ENCODE results near the gene TMEM164.

Gene TMEM164

GRCh38 chrX:110038900-110039299 lies 36.0 kb downstream of the TMEM164 start:
- peaks cover 3% of the 10 kb centered on the region for H3K27me3 ChIP-seq (ENCODE audit: insufficient read depth, poor library complexity, severe bottlenecking)
- no peak for DNase-seq (ENCODE audit: low read depth in 1 of 2, low spot score in 1 of 2)
- H3K27ac ChIP-seq (replicated peaks), result no peak overlapping the region
- H3K4me3 ChIP-seq (replicated peaks; ENCODE audit: insufficient read depth, low read length), result no peak overlapping the region
- TF ChIP-seq POLR2AphosphoS5 (IDR thresholded peaks at IDR 0.05; ENCODE audit: low read depth), result no peak
- no peak for TF ChIP-seq CTCF (IDR thresholded peaks at IDR 0.05; ENCODE audit: insufficient read depth, low read length)

GRCh38 chrX:110041980-110042379 lies 39.1 kb downstream of the TMEM164 start:
- peak in 1 of 2 experiments; percentile 17 for DNase-seq (ENCODE audit: low read depth in 1 of 2, low spot score in 1 of 2)
- H3K27me3 ChIP-seq (ENCODE audit: insufficient read depth, poor library complexity, severe bottlenecking), result peaks cover 3% of the 10 kb centered on the region
- TF ChIP-seq SPI1 (IDR thresholded peaks at IDR 0.05; ENCODE audit: borderline replicate concordance, low read depth), result no peak
- no peak for TF ChIP-seq GABPA (IDR thresholded peaks at IDR 0.05; ENCODE audit: low read depth)
- no peak for TF ChIP-seq POLR2AphosphoS5 (IDR thresholded peaks at IDR 0.05; ENCODE audit: low read depth)
- TF ChIP-seq CTCF (IDR thresholded peaks at IDR 0.05; ENCODE audit: insufficient read depth, low read length), result no peak
- no peak for TF ChIP-seq REST (IDR thresholded peaks at IDR 0.05; ENCODE audit: insufficient replicate concordance, low read depth)

GRCh38 chrX:110042496-110042895 lies 39.6 kb downstream of the TMEM164 start:
- Histone ChIP-seq H3K27me3 (ENCODE audit: insufficient read depth, poor library complexity, severe bottlenecking) (peaks cover 3% of the 10 kb centered on the region), H3K27ac (replicated peaks) (peak overlapping the region; percentile 35), H3K4me3 (replicated peaks; ENCODE audit: insufficient read depth, low read length) (no peak overlapping the region)
- DNase-seq (ENCODE audit: low read depth in 1 of 2, low spot score in 1 of 2), result no peak
- TF ChIP-seq GABPA (IDR thresholded peaks at IDR 0.05; ENCODE audit: low read depth), result no peak
- TF ChIP-seq REST (IDR thresholded peaks at IDR 0.05; ENCODE audit: insufficient replicate concordance, low read depth), result no peak
- TF ChIP-seq POLR2AphosphoS5 (IDR thresholded peaks at IDR 0.05; ENCODE audit: low read depth), result no peak
- TF ChIP-seq CTCF (IDR thresholded peaks at IDR 0.05; ENCODE audit: insufficient read depth, low read length), result no peak
- peak; percentile 46; the same call in 1 of the 2 replicates for TF ChIP-seq SPI1 (IDR thresholded peaks at IDR 0.05; ENCODE audit: borderline replicate concordance, low read depth)

More at GRCh38 chrX:110041980-110042379, 39.1 kb downstream of the TMEM164 start:
- Histone ChIP-seq H3K4me3 (replicated peaks; ENCODE audit: insufficient read depth, low read length) (no peak overlapping the region), H3K27ac (replicated peaks) (peak overlapping the region; percentile 35)

GRCh38 chrX:110043506-110043905 lies 40.6 kb downstream of the TMEM164 start:
- no peak overlapping the region for H3K4me3 ChIP-seq (replicated peaks; ENCODE audit: insufficient read depth, low read length)
- DNase-seq (ENCODE audit: low read depth in 1 of 2, low spot score in 1 of 2), result no peak
- no peak overlapping the region for H3K27ac ChIP-seq (replicated peaks)
- H3K27me3 ChIP-seq (ENCODE audit: insufficient read depth, poor library complexity, severe bottlenecking), result peaks cover 3% of the 10 kb centered on the region
- no peak for TF ChIP-seq GABPA (IDR thresholded peaks at IDR 0.05; ENCODE audit: low read depth)
- no peak for TF ChIP-seq CTCF (IDR thresholded peaks at IDR 0.05; ENCODE audit: insufficient read depth, low read length)
- no peak for TF ChIP-seq SPI1 (IDR thresholded peaks at IDR 0.05; ENCODE audit: borderline replicate concordance, low read depth)
- TF ChIP-seq REST (IDR thresholded peaks at IDR 0.05; ENCODE audit: insufficient replicate concordance, low read depth), result no peak
- TF ChIP-seq POLR2AphosphoS5 (IDR thresholded peaks at IDR 0.05; ENCODE audit: low read depth), result no peak
